Measurements from ENCODE around the gene RIGI.
A peak's percentile ranks its signal among the peaks of the same experiment; 100 is the strongest.

The RIGI gene
- total RNA-seq: 1.2 to 32.2 (median 9.4) reads per million in 9 experiments

GRCh38 chr9:32526041-32526706, at the start of gene RIGI:
RIGI (minus strand) TSS chr9:32526196; CDS start chr9:32526166, 30 bp downstream.
- peak; percentile 77 for ATAC-seq (replicated peaks)

DNA sequence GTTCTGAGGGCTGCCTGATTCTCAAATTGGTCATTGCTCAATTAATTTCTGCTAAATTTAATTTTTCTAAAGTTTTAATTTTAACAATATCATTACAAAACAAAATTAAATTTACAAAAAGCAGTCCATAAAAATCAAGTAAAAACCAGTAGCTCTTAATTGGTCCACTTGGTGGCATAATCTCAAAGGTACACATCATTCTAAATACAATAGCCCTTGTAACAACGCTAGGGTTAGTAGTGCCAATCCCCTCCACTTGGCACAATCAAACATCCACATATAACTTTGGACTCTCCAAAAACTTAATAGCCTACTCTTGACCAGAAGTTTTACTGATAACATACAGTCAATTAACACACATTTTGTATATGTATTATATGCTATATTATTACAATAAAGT, 48.9 kb upstream of the RIGI start:
- peaks cover 9 to 15% of the 10 kb centered on the region in 2 donors for H3K27me3 Mint-ChIP-seq
- peaks cover 18 to 28% of the 10 kb centered on the region in 2 donors for H3K4me1 Mint-ChIP-seq (ENCODE audit: low read depth in 2 of 2)
- DNase-seq (no peak), ATAC-seq (replicated peaks) (no peak)
- no peak overlapping the region for H3K4me3 Mint-ChIP-seq
- no peak overlapping the region for H3K27ac Mint-ChIP-seq
- no peaks in the 10 kb centered on the region for H3K9me3 Mint-ChIP-seq
- H3K36me3 Mint-ChIP-seq (ENCODE audit: insufficient read depth): peaks cover 18% of the 10 kb centered on the region

More at GRCh38 chr9:32526041-32526706, at the start of gene RIGI:
- Mint-ChIP-seq H3K4me1 (ENCODE audit: low read depth in 2 of 2) (peaks cover 30 to 48% of the 10 kb centered on the region in 2 donors), H3K27ac (peak within 1 kb of the TSS; percentile 93 to 94), H3K27me3 (no peaks in the 10 kb centered on the region), H3K9me3 (no peaks in the 10 kb centered on the region), H3K4me3 (peak within 1 kb of the TSS; percentile 89 to 94), H3K36me3 (ENCODE audit: insufficient read depth) (peaks cover 22% of the 10 kb centered on the region)
- peak; percentile 77 to 84 (median 80) for DNase-seq

GRCh38 chr9:32573821-32574220, 47.8 kb upstream of the RIGI start:
- H3K27me3 Mint-ChIP-seq: peaks cover 0 to 10% of the 10 kb centered on the region in 2 donors
- peak overlapping the region in 1 of 2 donors; percentile 29 for H3K4me3 Mint-ChIP-seq
- peak overlapping the region in 1 of 2 donors; percentile 98 for H3K27ac Mint-ChIP-seq
- DNase-seq: no peak
- H3K9me3 Mint-ChIP-seq: no peaks in the 10 kb centered on the region
- H3K4me1 Mint-ChIP-seq (ENCODE audit: low read depth in 2 of 2): peaks cover 19 to 29% of the 10 kb centered on the region in 2 donors
- ATAC-seq (replicated peaks): no peak
- H3K36me3 Mint-ChIP-seq (ENCODE audit: insufficient read depth): peaks cover 24% of the 10 kb centered on the region

DNA sequence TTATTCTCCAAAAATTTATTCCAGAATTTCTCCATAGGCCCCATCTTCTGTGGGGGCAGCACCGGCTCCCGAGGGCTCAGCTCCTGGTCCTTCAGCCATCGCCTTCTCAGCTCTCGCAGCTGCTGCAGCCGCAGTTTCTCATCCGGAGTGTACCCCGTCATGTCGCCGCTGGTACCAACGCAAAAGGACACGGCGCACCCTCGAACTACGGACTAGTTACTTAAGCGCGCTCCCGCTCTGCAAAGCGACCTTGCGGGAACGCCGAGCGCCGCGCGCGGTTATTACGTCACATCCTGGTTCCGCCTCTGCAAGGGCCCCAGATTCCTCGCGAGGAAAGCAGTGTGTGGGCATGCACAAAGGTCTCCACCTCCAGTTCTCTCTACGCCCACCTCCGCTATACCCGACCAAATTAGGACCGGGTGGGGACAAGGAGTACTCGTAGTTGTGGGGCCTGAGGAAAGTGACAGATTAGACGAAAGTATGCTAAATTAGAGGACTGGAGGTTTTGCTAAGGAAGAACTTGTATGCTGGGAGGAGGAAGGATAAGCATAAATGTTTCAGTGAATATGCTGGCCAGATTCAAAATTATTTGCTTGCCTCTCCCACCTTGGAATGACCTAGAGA, 47.0 kb upstream of the RIGI start, which contains the start of gene NDUFB6:
TSS of gene NDUFB6 (minus strand) at position 260 of the 624 bp plus-strand sequence. CDS start at position 161, 99 bp downstream.
- ATAC-seq (replicated peaks) (peak; percentile 81), DNase-seq (peak; percentile 95 to 96 (median 96))
- Mint-ChIP-seq H3K9me3 (no peaks in the 10 kb centered on the region), H3K4me1 (ENCODE audit: low read depth in 2 of 2) (peaks cover 19 to 29% of the 10 kb centered on the region in 2 donors), H3K27ac (peak within 1 kb of the TSS; percentile 97 to 98), H3K27me3 (peaks cover 0 to 9% of the 10 kb centered on the region in 2 donors), H3K36me3 (ENCODE audit: insufficient read depth) (peaks cover 28% of the 10 kb centered on the region), H3K4me3 (peak within 1 kb of the TSS; percentile 100)

DNA sequence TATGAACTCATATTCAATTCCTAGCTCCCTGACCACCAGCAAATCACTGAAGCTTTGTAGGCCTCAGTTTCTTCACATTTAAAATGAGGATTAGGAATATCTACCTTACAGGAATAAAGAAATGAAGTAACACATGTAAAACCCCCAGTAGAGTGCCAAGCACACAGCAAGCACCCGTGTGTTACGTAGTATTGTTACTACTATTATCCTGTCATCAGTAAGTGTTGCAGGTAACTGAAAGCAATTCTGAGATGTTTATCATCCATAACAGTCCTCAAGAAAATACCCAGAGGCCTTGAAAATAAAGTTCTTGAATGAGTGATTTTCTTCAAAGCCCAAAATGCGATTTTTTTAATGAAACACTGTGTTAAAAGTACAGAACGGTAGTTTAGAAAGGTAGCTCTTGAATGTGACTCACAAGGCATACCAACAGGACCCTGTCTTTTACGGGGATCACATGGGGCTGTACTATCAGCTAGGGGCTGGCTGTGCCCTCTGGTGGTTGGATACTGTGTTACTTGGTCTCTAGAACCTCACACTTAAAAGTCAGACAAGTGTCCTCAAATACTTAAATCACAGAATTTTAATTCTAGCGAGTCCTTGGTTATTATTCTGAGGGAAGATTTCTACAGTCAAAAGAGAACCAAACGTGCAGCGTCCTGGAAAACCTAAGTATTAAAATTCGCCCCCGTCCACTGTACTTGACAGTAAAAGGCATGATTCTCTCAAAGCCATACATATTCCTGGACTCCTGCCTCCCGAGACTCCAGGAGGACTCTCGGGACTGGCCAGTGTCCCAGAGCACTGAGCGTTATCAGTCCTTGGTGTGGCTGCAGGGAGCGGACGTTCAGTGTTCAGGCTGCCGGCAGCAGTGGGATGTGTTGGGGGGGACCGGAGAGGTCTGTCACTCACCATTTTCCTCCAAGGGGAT, 46.2 kb upstream of the RIGI start:
- Mint-ChIP-seq H3K27me3 (peaks cover 0 to 1% of the 10 kb centered on the region in 2 donors), H3K27ac (peak overlapping the region; percentile 97 to 98)

DNA sequence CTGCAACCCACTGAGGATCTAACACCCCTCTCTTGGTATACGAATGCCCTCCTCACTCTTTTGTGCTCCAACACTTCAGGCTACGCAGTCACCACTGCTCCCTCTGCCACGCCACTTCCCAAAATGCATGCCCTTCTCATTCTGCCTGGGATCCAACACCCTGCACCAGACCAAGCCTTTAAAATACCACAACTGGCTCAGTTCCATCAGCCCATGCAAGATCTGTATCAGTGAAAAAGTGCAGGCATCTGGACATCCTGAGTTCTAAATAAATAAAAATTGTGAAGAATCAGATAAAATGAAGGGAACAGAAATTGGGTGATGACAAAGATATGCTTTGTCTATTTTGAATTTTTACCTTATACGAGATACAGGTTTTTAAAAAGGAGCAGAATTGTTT, 44.3 kb upstream of the RIGI start:
- Mint-ChIP-seq H3K27ac (no peak overlapping the region), H3K4me3 (no peak overlapping the region), H3K4me1 (ENCODE audit: low read depth in 2 of 2) (peaks cover 19 to 29% of the 10 kb centered on the region in 2 donors), H3K36me3 (ENCODE audit: insufficient read depth) (peaks cover 40% of the 10 kb centered on the region), H3K27me3 (no peaks in the 10 kb centered on the region), H3K9me3 (no peaks in the 10 kb centered on the region)
- no peak for ATAC-seq (replicated peaks)
- DNase-seq: no peak

More for the DNA sequence above, 46.2 kb upstream of the RIGI start:
- ATAC-seq (replicated peaks) (peak; percentile 82), DNase-seq (peak; percentile 67 to 73 (median 67))
- peak overlapping the region; percentile 100 for H3K4me3 Mint-ChIP-seq
- no peaks in the 10 kb centered on the region for H3K9me3 Mint-ChIP-seq
- peaks cover 19 to 29% of the 10 kb centered on the region in 2 donors for H3K4me1 Mint-ChIP-seq (ENCODE audit: low read depth in 2 of 2)
- H3K36me3 Mint-ChIP-seq (ENCODE audit: insufficient read depth): peaks cover 35% of the 10 kb centered on the region

DNA sequence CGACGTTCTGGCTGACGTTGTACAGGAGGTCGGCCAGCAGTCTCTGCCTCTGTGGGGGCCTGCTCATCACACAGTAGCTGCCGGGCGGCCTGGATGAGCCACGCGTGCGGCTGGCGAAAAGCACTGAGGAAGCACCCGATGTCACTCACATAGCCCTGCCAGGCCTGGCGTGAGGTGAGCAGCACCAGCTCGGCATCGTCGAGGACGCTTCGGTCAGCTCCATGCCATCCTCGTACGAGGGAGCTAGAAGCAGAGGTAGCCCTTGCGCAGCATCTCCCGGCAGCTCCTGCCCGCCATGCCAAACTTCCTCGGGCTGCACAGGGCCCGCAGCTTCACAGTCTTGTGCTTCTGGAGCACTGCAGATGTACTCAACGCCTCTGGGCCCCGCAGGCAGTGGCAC, 40.8 kb upstream of the RIGI start:
- Mint-ChIP-seq H3K9me3 (no peaks in the 10 kb centered on the region), H3K4me3 (no peak overlapping the region), H3K36me3 (ENCODE audit: insufficient read depth) (peaks cover 32% of the 10 kb centered on the region), H3K4me1 (ENCODE audit: low read depth in 2 of 2) (peaks cover 11% of the 10 kb centered on the region in 2 donors), H3K27me3 (no peaks in the 10 kb centered on the region), H3K27ac (peak overlapping the region; percentile 55 to 72)
- no peak for DNase-seq
- ATAC-seq (replicated peaks): no peak

- no peak for ATAC-seq (replicated peaks)
- peaks cover 33% of the 10 kb centered on the region for H3K36me3 Mint-ChIP-seq (ENCODE audit: insufficient read depth)
- peak overlapping the region in 1 of 2 donors; percentile 72 for H3K27ac Mint-ChIP-seq
- no peaks in the 10 kb centered on the region for H3K9me3 Mint-ChIP-seq
- H3K4me1 Mint-ChIP-seq (ENCODE audit: low read depth in 2 of 2): peaks cover 7 to 13% of the 10 kb centered on the region in 2 donors
- no peak for DNase-seq
- H3K27me3 Mint-ChIP-seq: no peaks in the 10 kb centered on the region
- no peak overlapping the region for H3K4me3 Mint-ChIP-seq
These were observed 40.0 kb upstream of the RIGI start for GRCh38 chr9:32565967-32566366.

GRCh38 chr9:32558408-32558934, 32.5 kb upstream of the RIGI start:
- Mint-ChIP-seq H3K4me3 (no peak overlapping the region), H3K27ac (peak overlapping the region; percentile 18 to 74), H3K9me3 (no peaks in the 10 kb centered on the region), H3K27me3 (no peaks in the 10 kb centered on the region), H3K4me1 (ENCODE audit: low read depth in 2 of 2) (peaks cover 8 to 33% of the 10 kb centered on the region in 2 donors), H3K36me3 (ENCODE audit: insufficient read depth) (peaks cover 12% of the 10 kb centered on the region)
- ATAC-seq (replicated peaks): no peak
- DNase-seq: no peak

GRCh38 chr9:32554591-32554990, 28.6 kb upstream of the RIGI start:
- Mint-ChIP-seq H3K9me3 (no peaks in the 10 kb centered on the region), H3K4me3 (no peak overlapping the region), H3K4me1 (ENCODE audit: low read depth in 2 of 2) (peaks cover 20 to 57% of the 10 kb centered on the region in 2 donors), H3K27me3 (no peaks in the 10 kb centered on the region), H3K36me3 (ENCODE audit: insufficient read depth) (peaks cover 29% of the 10 kb centered on the region), H3K27ac (peak overlapping the region in 1 of 2 donors; percentile 67)
- ATAC-seq (replicated peaks) (no peak), DNase-seq (no peak)

GRCh38 chr9:32554107-32554506, 28.1 kb upstream of the RIGI start:
- Mint-ChIP-seq H3K4me3 (no peak overlapping the region), H3K36me3 (ENCODE audit: insufficient read depth) (peaks cover 28% of the 10 kb centered on the region), H3K4me1 (ENCODE audit: low read depth in 2 of 2) (peaks cover 19 to 58% of the 10 kb centered on the region in 2 donors), H3K27ac (no peak overlapping the region), H3K27me3 (no peaks in the 10 kb centered on the region), H3K9me3 (no peaks in the 10 kb centered on the region)
- ATAC-seq (replicated peaks) (no peak), DNase-seq (no peak)

GRCh38 chr9:32552172-32552872, 26.3 kb upstream of the RIGI start, which contains the start of the genes SMIM27 and TOPORS:
SMIM27 (plus strand) TSS chr9:32552327; CDS start chr9:32552435, 108 bp downstream.
TOPORS (minus strand) TSS chr9:32552586; CDS start chr9:32552436, 150 bp downstream.
- H3K4me1 Mint-ChIP-seq (ENCODE audit: low read depth in 2 of 2): peaks cover 24 to 57% of the 10 kb centered on the region in 2 donors
- H3K9me3 Mint-ChIP-seq: no peaks in the 10 kb centered on the region
- ATAC-seq (replicated peaks) (peak; percentile 70), DNase-seq (peak; percentile 86 to 87 (median 86))
- no peaks in the 10 kb centered on the region for H3K27me3 Mint-ChIP-seq
- peak within 1 kb of the TSS; percentile 97 to 98 for H3K27ac Mint-ChIP-seq
- H3K36me3 Mint-ChIP-seq (ENCODE audit: insufficient read depth): peaks cover 22% of the 10 kb centered on the region
- H3K4me3 Mint-ChIP-seq: peak within 1 kb of the TSS; percentile 95 to 96
